Globus pallidus (tissue), 1 donor: Measurements from ENCODE around the gene FOXD4L4.
"Not testable (repeated sequence)": the region's sequence is repeated elsewhere in the genome, so short reads cannot be mapped to it uniquely, and the experiment has no call there.

ENCODE experiments used
- DNase-seq: peaks from one replicate; pipeline ENCODE4 v3.0.0-alpha.2; 2015; ENCODE audit warnings: low spot score

The FOXD4L4 gene

GRCh38 chr9:65737096-65737564 lies at the start of gene FOXD4L4:
Gene FOXD4L4, plus strand, starts transcription at chr9:65737146. Its CDS starts 0 bp downstream, at chr9:65737146.
- not testable (repeated sequence) for DNase-seq

- not testable (repeated sequence) for DNase-seq
These were observed 33.4 kb upstream of the FOXD4L4 start for GRCh38 chr9:65703550-65703949.

- not testable (repeated sequence) for DNase-seq
These were observed 22.5 kb upstream of the FOXD4L4 start for GRCh38 chr9:65714445-65714844.

- not testable (repeated sequence) for DNase-seq
These were observed 1.2 kb downstream of the FOXD4L4 start for GRCh38 chr9:65738133-65738532.
